Heart left ventricle (tissue), 13 donors: ENCODE data around the gene ARL15.

Source experiments
- POLR2A ChIP-seq, 2 donors: fragments of 450-650 bp; IDR thresholded peaks; one replicate each; pipeline ENCODE4 v1.6.1; 2017; ENCODE audit warnings: antibody characterized with exemption in 2 of 2, mild to moderate bottlenecking in 2 of 2, moderate library complexity in 2 of 2
- TF ChIP-seq, protein P1 (sequence below), 12 donors: fragments of 200-600 bp; sonication (generic) in 4 of 12; IDR thresholded peaks; one replicate each; pipeline versions ENCODE4 v1.5.0 to v1.8.0; 2018 to 2022; ENCODE audit warnings: antibody characterized with exemption in 12 of 12, mild to moderate bottlenecking in 5 of 12
- donor health status: ischemic (EF 13 %, LVEDD 7.1; RV severe dilation, severe dysfunction).
- donor health status: DM: no; HTN: yes; CAD: no.
- donor health status: DM: no; HTN: no; CAD: no.
- donor health status: ischemic (EF 25% LVEDD 6.9; RV normal size, moderate dysfunction).
- donor health status: ischemic (EF 25% LVEDD 5.7; RV mildly dilated, moderate dysfunction).
- donor health status: ischemic (EF 35%, LVEDD 5.7; RV mildly dilated, moderate dysfunction).
- donor health status: nonischemic (EF 11% LVEDD 7.7; RV severe dilation, severe dysfunction).
- donor health status: DM: yes; HTN: yes; CAD: no.
- donor health status: PGD.
- donor health status: ischemic (EF 29% LVEDD 5.4; RV normal size, mild dysfunction).
- donor health status: nonischemic (EF 23%, LVEDD 6.1; RV moderate dilation, normal function).

DNA sequence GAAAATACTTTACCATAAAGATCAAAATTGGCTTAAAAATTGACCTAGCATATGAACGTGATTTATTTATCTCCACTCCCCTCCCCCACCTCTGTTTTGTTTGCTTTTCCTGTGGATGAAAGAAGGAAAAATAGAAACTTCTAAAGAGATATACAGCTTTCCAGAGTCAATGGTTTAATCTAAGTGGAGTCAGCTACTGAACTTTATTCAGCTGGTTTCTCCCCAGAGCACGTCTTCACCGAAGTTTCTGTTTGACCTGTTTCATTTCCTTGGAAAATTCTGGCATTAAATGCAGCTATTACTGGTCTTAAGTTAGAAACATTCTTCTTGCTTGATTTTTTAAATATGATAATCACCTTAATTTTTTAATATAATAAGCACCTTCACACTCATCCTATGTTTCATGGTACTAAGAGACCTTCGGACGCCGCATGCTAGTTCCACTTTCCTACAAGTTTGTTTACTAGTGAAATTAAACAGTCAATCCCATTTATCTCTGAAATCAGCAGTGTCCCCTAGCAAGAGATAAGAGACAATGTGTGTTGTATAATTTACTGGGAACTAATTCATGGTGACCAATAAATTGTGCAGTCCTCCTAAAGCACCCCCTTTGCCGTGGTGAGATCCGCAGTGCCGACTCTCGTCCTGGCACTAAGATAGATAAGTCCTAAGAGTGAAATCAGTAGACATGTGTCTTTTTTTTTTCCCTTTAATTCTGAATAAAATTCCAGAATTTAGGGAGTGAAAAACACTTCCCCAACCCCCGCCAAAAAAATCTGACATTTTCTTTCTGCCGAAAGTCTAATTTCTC, 89.9 kb downstream of the ARL15 start:
- TF ChIP-seq, protein P1, sequence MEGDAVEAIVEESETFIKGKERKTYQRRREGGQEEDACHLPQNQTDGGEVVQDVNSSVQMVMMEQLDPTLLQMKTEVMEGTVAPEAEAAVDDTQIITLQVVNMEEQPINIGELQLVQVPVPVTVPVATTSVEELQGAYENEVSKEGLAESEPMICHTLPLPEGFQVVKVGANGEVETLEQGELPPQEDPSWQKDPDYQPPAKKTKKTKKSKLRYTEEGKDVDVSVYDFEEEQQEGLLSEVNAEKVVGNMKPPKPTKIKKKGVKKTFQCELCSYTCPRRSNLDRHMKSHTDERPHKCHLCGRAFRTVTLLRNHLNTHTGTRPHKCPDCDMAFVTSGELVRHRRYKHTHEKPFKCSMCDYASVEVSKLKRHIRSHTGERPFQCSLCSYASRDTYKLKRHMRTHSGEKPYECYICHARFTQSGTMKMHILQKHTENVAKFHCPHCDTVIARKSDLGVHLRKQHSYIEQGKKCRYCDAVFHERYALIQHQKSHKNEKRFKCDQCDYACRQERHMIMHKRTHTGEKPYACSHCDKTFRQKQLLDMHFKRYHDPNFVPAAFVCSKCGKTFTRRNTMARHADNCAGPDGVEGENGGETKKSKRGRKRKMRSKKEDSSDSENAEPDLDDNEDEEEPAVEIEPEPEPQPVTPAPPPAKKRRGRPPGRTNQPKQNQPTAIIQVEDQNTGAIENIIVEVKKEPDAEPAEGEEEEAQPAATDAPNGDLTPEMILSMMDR (IDR thresholded peaks at IDR 0.05) = no peak
- TF ChIP-seq POLR2A (IDR thresholded peaks at IDR 0.05) = no peak
